ENCODE measurements around the gene ROR2.
"Not testable (repeated sequence)": the region's sequence is repeated elsewhere in the genome, so short reads cannot be mapped to it uniquely, and the experiment has no call there.

The ROR2 gene

DNA sequence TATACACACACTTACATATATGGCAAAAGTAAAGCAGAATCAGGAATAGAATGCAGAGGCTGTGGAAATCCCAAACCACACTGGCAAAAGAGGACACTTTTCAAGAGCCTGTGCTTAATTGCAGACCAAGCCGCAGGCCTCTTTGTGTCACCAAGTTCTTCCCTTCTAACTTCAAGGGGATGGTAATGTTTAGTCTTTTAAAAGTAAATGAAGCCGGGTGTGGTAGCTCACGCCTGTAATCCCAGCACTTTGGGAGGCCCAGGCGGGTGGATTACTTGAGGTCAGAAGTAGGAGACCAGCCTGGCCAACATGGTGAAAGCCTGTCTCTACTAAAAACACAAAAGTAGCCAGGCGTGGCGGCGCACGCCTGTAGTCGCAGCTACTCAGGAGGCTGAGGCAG lies 28.7 kb downstream of the ROR2 start:
- no peak for DNase-seq

DNA sequence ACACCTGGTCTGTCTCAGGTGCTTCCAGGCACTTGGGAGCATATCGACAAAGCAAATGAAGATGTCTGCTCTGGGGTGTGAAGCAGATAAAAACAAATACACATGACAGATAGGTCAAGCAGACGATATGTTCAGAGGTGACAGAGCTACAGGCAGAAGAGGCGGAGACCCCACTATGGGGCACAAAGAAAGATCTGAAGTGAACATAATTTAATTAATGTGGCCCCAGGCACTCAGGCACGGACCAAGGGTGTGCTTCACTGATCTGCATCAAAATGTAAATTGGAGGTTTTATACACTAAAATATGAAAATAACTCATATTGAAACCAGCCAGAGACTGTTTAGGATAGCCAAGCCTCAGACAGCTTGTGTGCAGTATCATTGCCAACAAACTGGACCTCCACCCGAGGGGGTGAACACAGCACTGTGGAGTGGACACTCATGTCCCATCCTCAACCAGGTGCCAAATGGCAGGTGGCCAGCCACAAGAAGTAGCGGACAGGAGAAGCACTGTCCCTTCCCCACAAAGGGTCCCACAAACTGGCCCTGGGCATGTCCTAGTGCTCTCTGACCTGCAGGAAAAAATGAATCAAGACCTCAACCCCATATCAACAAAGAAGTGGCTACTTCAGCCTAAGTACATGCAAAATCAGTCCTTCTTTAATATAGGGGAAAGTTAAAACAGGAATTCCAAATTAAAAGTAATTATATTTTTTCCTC lies 29.2 kb downstream of the ROR2 start:
- no peak for DNase-seq

DNA sequence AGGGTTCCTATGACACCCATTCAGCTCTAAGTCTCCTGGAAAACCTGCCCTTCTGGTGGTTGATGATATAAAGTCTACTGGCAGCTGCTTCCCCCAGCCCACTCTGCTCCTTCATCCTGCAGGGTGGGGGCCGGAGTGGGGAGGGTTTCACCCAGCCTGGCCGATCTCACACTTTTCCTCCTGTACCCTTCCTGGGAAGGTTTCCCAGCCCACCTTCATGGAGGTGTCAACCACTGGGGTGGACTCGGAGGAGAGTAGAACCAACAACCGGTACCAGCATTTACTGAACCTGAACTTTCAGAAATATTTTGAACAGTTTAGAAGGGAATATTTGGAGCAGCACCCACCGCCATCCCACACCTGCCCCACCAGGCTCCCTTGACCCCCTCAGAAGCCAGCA lies 30.4 kb downstream of the ROR2 start:
- no peak for DNase-seq

DNA sequence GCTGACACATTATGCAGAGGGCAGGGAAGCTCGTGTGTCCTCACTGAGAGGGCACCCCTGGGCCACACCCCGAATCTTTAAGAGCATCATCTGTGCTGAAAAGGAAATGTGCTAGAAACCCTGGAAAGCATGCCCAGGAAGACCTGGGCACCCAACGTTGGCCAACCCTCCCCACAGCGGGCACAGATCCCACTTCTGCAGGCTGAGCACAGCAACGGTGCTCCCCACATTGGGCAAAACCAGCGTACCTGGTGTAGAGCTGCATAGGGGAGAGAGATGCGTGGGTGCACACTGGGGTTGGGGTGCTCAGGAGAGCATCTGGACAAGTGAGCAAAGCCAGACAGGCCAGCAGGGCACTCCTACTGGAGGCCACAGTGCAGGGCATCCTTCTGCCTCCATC lies 32.6 kb downstream of the ROR2 start:
- DNase-seq = no peak

DNA sequence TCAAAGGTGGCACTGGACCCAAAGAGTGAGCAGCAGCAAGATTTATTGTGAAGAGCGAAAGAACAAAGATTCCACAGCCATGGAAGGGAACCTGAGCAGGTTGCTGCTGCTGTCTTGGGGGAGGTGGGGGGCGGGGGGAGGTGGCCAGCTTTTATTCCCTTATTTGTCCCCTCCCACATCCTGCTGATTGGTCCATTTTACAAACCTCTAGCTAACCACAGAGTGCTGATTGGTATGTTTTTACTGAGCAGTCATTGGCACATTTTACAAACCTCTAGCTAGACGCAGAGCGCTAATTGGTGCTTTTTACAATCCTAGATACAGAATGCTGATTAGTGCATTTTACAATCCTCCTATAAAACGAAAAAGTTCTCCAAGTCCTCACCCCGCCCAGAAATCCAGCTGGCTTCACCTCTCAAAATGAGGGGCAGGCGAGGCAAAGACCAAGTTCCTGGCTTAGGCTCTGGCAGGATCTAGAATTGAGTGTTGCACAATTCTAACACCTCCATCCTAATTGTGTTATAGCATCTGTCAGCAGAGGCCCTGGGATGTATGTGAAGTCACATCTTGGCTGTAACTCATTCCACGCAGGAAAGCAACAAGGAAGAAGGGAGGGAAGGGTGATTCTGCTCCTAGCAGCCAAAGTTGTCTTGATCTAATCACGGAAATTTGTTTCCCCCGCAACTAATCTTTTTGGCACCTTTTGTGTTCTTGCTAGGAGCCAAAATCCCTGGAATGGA lies 34.3 kb downstream of the ROR2 start:
- no peak for DNase-seq

DNA sequence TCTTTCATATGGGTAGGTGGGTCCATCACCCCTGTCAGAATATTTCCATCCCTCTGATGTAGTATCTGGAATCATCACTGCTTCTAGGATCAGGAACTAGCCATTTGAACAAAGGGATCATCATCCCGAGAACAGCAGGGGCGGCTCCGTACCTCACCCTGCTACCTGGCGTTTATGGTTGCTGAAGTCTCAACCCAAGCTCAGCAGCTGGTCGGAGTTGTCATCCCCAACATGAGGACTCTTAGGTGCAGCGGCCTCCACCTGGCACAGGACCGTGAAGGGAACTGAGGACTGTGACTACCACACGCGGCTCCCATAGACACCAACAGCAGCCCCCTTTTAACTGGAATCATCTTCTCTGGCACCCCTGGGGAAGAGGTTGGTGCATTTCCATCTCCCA lies 35.1 kb downstream of the ROR2 start:
- no peak for DNase-seq

DNA sequence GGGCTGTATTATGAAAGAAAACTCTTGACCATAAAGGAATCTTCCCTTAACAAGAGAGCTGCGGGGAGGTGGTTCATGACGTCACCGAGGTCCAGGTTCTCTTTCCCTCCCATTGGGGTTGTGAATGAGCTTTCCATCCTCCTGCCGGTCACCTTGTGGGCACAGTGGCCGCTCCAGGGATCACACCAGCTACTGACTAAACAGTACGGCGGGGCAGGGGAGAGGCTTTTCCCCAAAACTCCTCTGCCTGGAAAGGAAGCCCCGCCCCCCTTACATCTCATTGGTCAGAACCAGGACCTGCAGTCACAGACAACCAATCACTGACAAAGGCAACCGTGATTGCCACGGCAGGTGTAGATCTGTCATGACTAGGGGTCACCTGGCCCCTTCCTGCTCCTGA lies 35.6 kb downstream of the ROR2 start:
- DNase-seq = no peak

DNA sequence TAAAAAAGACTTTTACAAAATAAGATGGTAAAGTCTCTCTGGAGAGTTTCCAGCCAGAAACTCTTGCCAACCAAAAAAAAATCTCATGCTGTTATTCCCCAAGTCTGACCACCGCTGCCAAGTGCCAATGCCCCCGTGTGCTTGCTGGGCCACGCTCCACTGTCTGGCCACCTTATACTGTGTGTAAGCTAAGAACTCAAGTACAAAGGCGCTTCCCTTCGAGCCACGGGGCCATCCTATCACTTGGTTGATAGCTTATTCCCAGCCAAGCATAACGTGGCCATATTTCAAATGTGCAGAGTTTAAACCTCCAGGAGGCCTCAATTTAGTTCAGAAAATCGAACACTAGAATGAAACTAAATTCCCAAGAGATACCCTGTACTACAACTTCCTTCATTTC lies 36.0 kb downstream of the ROR2 start:
- DNase-seq = no peak

DNA sequence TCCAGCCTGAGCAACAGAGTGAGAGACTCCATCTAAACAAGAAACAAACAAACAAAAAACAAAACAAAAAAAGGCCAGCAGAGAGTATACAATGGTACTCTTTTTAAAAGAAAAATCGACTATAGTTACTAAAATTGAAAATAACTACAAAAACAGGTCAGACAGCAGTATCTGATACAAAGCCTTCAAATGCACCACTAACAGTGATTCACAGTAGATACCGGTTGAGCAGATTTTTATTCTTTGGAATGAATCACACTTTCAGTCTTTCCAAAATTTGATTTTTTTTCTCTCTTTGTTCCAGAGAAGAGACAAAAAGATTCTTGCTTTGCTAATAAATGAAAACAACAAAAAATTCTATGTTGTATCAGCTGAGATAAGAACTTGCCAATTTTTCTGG lies 36.9 kb downstream of the ROR2 start:
- no peak for DNase-seq

DNA sequence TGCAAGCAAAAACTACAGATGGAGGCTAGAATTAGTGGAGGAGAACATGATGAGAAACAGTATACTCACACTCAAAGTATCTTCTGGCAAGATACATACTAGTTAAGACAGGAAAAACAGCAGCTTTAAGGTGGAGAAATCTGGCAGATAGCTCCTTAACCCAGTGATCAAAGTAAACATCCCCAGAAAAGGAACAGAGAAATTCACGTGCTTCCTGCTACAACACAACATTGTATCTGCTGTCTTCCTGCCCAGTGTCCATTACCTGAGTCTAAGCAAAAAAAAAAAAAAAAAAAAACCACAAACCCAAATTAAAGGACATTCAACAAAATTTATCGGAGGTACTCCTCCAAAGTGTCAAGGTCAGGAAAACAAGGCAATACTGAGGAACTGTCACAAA lies 38.4 kb downstream of the ROR2 start:
- no peak for DNase-seq

DNA sequence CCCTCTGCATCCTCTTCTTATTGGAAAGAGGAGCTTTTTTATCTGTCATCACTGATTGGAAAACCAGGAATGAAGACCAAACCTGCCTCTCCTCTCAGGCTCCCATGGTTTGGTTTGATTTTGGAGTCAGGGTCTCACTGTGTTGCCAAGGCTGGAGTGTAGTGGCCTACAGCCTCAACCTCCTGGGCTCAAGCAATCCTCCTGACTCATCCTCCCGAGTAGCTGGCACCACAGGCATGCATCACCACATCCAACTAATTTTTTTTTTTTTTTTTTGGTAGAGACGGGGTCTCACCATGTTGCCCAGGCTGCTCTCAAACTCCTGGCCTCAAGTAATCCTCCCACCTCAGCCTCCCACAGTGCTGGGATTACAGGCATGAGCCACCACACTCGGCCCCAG lies 40.8 kb downstream of the ROR2 start:
- not testable (repeated sequence) for DNase-seq

DNA sequence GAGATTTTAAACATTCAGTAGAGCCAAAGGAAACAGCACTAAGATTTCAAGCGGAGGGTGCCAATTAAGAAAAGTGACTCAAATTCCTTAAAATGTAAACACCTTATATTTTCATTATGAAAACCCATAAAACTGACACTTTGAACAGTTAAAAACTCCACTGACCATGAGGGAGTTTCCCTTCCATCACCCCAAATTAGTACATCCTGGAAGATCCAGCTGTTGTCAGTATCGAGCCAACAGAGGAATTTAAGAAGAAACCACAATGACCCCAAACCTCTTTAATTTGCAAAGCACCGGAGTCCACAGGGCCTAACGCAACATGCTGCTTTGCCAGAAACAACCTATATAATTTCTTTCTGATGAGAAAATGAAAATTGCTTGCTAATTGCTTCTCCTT lies 41.3 kb downstream of the ROR2 start:
- DNase-seq = no peak

DNA sequence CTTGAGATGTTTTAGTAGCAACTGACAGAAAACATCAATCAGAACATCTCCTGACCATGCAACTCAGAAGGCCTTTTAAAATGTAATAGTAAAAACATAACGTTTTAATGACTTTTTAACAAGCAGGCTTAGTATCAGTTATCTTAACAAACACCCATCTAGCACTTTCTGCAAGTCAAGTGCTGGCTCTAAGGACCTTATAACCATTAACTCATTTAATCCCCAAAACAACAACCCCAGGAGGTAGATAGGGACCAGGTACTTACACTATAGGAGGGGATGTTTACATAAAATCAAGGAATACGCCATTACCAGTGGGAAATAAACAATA lies 41.8 kb downstream of the ROR2 start:
- no peak for DNase-seq

DNA sequence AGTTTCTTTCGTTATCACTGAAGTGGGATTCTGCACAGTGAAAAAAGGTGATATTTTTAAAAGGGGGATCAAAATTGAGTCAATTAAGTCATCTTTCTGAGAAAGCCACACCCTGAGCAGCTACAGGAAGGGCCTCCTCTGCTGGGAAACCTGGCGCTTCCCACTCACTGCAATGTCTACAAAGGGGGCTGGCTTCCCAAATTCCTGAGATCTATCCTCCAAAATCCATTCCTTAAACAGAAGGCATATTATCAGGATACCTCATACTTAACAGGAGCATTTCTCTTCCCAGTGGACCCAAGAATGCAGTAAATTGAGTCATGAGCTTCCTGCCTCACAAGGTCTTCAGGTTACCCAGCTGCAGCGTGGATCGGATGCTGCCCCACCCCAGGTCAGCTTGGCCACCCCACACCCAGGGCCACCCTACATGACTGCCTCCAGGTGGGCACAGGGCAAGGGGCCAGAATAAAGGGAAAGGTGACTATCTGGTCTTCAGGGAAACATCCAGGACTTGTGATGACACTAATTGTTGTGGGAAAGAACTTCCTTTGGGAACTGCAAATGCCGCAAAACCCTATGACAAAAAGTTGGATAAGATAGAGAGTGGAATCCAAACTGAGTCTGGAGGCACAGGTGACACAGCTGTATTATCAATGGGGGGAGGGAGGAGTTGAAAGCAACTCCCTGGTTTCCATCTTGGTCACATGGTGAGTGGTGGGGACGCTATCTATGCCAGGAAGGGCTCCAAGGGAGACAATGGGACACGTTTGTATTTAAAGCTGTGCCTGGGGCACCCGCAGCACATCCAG lies 42.3 kb downstream of the ROR2 start:
- no peak for DNase-seq

DNA sequence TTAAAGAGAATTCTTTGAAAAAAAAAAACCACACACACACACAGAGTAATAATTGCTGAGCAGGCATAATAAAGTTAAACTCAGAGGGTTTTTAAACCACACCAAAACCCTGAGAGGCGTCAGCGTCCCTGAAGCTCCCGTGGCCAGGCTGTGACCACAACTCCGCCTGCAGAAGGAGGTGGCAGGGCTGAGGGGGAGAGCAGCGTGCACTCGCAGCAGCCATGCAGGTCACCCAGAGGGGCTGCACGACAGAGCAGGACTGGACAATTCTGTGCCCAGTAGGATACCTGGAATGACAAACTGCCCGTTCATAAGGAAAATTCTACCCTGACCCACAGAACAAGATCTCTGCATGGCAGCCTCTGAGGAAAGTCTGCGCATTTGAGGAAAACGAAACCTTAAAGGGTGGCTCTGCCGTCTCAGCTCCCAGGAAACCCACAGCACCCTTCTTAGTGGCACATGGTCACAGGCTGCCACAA lies 44.0 kb downstream of the ROR2 start:
- DNase-seq = peak; percentile 36

DNA sequence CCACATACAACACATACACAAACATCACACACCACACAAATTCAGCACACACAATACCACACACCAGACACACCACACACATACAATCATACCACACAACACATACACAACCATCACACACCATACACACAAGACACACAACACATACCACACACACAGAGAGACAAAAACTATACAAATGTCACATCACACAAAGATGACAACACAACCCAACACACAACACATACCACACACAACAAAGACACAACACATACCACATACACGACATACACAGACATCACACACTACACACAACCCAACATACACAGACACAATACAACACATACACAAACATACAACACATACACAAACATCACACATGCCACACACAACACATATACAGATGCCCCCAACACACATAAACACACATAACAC lies 44.8 kb downstream of the ROR2 start:
- no peak for DNase-seq

DNA sequence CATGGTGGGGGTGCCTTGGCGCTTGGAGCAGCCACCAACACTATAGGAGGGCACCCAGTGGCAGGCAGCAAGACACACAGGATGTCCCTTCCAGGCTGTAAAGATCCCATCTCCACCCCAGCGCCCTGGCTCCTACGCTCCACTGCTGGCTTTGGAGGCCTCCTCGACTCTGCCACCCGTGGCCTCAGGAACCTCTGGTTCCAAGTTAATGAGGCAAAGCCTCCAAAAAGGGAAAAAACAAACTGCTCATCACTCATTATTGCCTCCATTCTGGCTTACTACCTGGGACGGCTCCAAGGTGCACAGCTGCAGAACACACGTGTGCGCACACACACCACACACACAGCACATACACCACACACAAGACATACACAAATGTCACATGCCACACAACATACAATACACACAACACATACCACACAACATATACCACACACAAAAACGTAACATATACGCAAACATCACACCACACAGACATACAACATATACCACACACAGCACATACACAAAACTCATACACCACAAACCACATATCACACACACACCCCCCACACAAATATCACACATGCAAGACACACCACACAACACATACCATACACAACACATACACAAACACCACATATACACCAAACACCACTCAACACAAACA lies 45.3 kb downstream of the ROR2 start:
- no peak for DNase-seq

DNA sequence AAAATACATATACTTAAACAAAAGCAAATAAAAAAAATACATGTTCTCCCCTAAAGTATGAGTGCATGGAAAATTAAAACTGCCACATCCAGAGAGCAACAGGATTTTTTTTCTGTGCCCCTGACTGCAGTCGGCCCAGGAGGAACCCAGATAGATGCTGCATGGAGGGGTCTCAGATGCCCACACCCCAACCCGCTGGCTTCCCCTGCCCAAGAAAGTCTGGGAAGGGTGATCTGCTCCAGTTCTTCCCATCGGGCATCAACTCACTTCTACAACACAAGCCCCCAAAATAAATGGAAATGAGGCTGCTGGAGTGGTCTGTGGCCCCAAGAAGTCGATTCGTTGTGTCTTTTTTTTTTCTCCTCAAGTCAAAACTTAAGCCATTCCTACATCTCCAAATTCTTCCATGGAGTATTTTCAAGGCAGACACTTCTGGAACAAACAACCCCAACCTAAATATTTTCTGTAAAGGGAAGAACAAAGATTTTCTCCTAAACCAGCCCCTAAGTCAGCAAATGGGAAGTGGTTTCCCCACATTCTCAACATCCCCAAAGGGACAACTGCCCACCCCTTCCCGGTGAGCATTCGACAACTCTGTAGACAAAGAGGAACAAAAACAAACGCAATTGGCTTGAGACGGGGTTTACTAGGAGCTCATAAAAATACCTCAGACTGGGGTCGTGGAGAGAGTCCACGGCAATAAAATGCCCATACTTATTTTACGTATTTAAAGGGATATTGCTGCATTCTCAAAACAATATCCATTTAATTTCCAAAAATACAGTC lies 46.7 kb downstream of the ROR2 start:
- DNase-seq = no peak

DNA sequence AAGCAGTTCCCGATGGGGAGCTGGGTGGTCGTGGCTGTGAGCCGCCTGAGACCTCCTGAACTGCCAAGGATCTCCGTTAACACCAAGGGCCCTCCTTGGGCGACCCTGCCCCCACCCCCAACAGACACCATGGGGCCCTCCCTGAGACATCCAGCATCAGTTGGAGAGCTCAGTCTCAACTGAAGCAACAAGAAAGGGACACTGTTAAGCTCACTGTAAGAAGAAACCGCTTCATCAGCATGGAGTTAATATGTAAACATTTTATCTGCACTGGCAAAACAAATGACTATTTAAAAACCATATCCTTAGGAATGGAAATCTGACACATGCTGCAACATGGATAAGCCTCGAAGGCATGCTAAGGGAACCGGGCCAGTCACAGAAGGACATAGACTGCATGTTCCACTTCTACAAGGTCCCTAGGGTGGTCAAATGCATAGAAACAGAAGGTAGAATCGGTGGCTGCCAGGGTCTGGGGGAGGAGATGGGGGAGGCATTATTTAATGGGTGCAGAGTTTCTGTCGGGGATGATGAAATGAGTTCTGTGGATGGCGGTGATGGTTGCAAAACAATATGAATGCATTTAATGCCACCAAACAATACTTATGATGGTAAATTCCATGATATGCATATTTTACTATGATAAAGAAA lies 47.4 kb downstream of the ROR2 start:
- no peak for DNase-seq

DNA sequence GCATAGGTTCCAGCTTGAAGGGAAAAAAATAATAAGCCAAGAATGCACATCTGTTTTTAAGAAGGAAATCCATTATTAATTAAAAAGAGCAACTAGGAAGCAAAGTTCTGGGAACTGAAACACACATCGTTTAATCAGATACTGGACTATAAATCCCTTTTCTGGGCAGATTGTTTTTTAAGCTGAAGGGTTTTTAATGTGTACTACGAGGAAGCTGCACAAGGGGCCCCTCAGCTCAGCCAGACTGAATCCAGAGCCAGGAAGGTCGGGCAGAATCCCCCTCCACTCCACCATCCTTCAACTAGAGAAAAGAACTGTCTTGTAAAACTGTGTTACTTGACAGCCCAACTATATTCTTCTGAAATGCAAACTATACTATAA lies 49.2 kb downstream of the ROR2 start:
- DNase-seq = no peak

DNA sequence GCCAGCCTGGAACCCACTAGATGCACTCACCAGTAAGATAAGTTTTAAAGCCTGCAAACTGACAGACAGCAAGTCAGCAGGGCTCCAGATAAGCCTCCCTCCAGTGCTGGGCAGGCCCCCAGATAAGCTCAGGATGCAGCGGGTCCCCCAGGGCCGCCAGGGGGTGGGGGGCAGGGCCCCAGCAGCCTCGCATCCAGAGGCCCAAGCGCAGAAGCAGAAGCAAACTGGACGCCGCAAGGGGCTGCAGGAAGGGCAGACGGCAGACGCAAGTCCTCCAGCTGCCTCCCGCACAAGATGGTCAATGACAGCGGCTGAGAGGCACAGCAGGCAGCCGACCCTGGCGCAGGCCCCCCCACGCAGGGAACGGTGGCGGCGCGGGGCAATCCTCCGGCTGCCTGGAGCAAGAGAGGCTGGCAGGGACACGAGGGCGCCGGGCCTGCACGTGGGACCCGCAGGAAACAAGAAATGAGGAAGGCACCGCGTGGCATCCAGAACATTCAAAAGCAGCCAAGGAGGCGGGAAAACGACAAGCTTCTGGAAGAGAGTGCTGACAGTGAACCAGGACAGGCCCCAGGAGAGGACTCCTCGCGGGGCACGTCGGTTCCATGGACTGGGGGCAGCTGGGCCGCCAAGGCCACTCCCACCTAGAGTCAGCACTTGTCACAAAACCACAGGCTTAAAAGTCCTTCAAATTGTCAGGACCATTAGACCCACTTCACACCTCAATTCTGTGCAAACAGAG lies 49.8 kb downstream of the ROR2 start:
- DNase-seq = no peak

Data from CD4-positive, alpha-beta T cell treated with Interleukin-6 for 4 hours (primary cell).